ENCODE data around the gene OSTN.

Gene OSTN

GRCh38 chr3:191307341-191307740 is 108.3 kb downstream of the OSTN start:
- Histone ChIP-seq H3K18ac (ENCODE audit: low read depth in 1 of 2, low read length in 2 of 2) (no peak overlapping the region), H3K4ac (ENCODE audit: low read depth in 1 of 2, low read length in 2 of 2) (no peak overlapping the region), H4K91ac (ENCODE audit: low read length) (no peak overlapping the region), H3K36me3 (ENCODE audit: control insufficient read depth in 1 of 2, insufficient read depth in 2 of 2, low read depth in 1 of 2, low read length in 2 of 2) (no peaks in the 10 kb centered on the region), H2BK15ac (ENCODE audit: low read depth, poor library complexity, severe bottlenecking) (no peak overlapping the region), H3K9me3 (ENCODE audit: control insufficient read depth, low read length) (no peaks in the 10 kb centered on the region), H3K4me2 (ENCODE audit: low read length, poor library complexity, severe bottlenecking) (no peak overlapping the region), H3K23ac (ENCODE audit: low read length in 2 of 2) (no peak overlapping the region), H2BK120ac (ENCODE audit: low read depth, low read length) (no peak overlapping the region), H3K9ac (ENCODE audit: low read length) (no peak overlapping the region), H2AFZ (ENCODE audit: low read depth, low read length) (no peak overlapping the region), H4K8ac (ENCODE audit: low read length) (no peak overlapping the region), H3K79me1 (replicated peaks; ENCODE audit: low read length, poor library complexity, severe bottlenecking) (no peaks in the 10 kb centered on the region), H3K27ac (ENCODE audit: low read length, poor library complexity, severe bottlenecking) (no peak overlapping the region), H2AK5ac (ENCODE audit: low read length, severe bottlenecking) (no peak overlapping the region), H3K27me3 (ENCODE audit: control insufficient read depth in 1 of 2, insufficient read depth in 1 of 2, low read length in 2 of 2) (no peaks in the 10 kb centered on the region), H3K4me3 (ENCODE audit: insufficient read depth in 1 of 2, low read depth in 1 of 2, low read length in 2 of 2) (no peak overlapping the region), H2BK5ac (ENCODE audit: low read depth, low read length, poor library complexity, severe bottlenecking) (no peak overlapping the region), H3K4me1 (ENCODE audit: control insufficient read depth, insufficient read depth, low read depth, low read length) (no peaks in the 10 kb centered on the region), H2BK12ac (ENCODE audit: low read length in 2 of 2) (no peak overlapping the region), H3K14ac (ENCODE audit: low read length in 2 of 2) (no peak overlapping the region)
- WGBS, result 90% methylated on average over 4 of the region's 4 CpGs
- DNase-seq, result no peak

- no peak overlapping the region for H3K14ac ChIP-seq (ENCODE audit: low read length in 2 of 2)
- H2AFZ ChIP-seq (ENCODE audit: low read depth, low read length), result no peak overlapping the region
- DNase-seq, result no peak
- H3K4me1 ChIP-seq (ENCODE audit: control insufficient read depth, insufficient read depth, low read depth, low read length), result no peaks in the 10 kb centered on the region
- H3K23ac ChIP-seq (ENCODE audit: low read length in 2 of 2), result no peak overlapping the region
- no peaks in the 10 kb centered on the region for H3K9me3 ChIP-seq (ENCODE audit: control insufficient read depth, low read length)
- H3K27ac ChIP-seq (ENCODE audit: low read length, poor library complexity, severe bottlenecking), result no peak overlapping the region
- H3K4me3 ChIP-seq (ENCODE audit: insufficient read depth in 1 of 2, low read depth in 1 of 2, low read length in 2 of 2), result no peak overlapping the region
- H3K79me1 ChIP-seq (replicated peaks; ENCODE audit: low read length, poor library complexity, severe bottlenecking), result no peaks in the 10 kb centered on the region
- no peak overlapping the region for H4K91ac ChIP-seq (ENCODE audit: low read length)
- H3K36me3 ChIP-seq (ENCODE audit: control insufficient read depth in 1 of 2, insufficient read depth in 2 of 2, low read depth in 1 of 2, low read length in 2 of 2), result no peaks in the 10 kb centered on the region
- no peak overlapping the region for H3K9ac ChIP-seq (ENCODE audit: low read length)
- no peak overlapping the region for H2BK12ac ChIP-seq (ENCODE audit: low read length in 2 of 2)
- 95% methylated on average over 1 of the region's 2 CpGs for WGBS
- no peaks in the 10 kb centered on the region for H3K27me3 ChIP-seq (ENCODE audit: control insufficient read depth in 1 of 2, insufficient read depth in 1 of 2, low read length in 2 of 2)
- no peak overlapping the region for H2AK5ac ChIP-seq (ENCODE audit: low read length, severe bottlenecking)
- no peak overlapping the region for H2BK5ac ChIP-seq (ENCODE audit: low read depth, low read length, poor library complexity, severe bottlenecking)
- no peak overlapping the region for H4K8ac ChIP-seq (ENCODE audit: low read length)
- H3K4ac ChIP-seq (ENCODE audit: low read depth in 1 of 2, low read length in 2 of 2), result no peak overlapping the region
- H3K4me2 ChIP-seq (ENCODE audit: low read length, poor library complexity, severe bottlenecking), result no peak overlapping the region
- no peak overlapping the region for H2BK15ac ChIP-seq (ENCODE audit: low read depth, poor library complexity, severe bottlenecking)
- no peak overlapping the region for H2BK120ac ChIP-seq (ENCODE audit: low read depth, low read length)
- H3K18ac ChIP-seq (ENCODE audit: low read depth in 1 of 2, low read length in 2 of 2), result no peak overlapping the region
These were observed 114.3 kb downstream of the OSTN start for GRCh38 chr3:191313296-191313695.

GRCh38 chr3:191314109-191314728 is 115.2 kb downstream of the OSTN start:
- no peak for DNase-seq
- H3K36me3 ChIP-seq (ENCODE audit: control insufficient read depth in 1 of 2, insufficient read depth in 2 of 2, low read depth in 1 of 2, low read length in 2 of 2), result no peaks in the 10 kb centered on the region
- H3K9ac ChIP-seq (ENCODE audit: low read length), result no peak overlapping the region
- no peak overlapping the region for H3K23ac ChIP-seq (ENCODE audit: low read length in 2 of 2)
- H3K4me2 ChIP-seq (ENCODE audit: low read length, poor library complexity, severe bottlenecking), result no peak overlapping the region
- WGBS, result 71% methylated on average over 4 of the region's 5 CpGs
- no peak overlapping the region for H3K4ac ChIP-seq (ENCODE audit: low read depth in 1 of 2, low read length in 2 of 2)
- no peak overlapping the region for H2BK120ac ChIP-seq (ENCODE audit: low read depth, low read length)
- no peak overlapping the region for H4K91ac ChIP-seq (ENCODE audit: low read length)
- H3K4me3 ChIP-seq (ENCODE audit: insufficient read depth in 1 of 2, low read depth in 1 of 2, low read length in 2 of 2), result no peak overlapping the region
- H3K79me1 ChIP-seq (replicated peaks; ENCODE audit: low read length, poor library complexity, severe bottlenecking), result no peaks in the 10 kb centered on the region
- H4K8ac ChIP-seq (ENCODE audit: low read length), result no peak overlapping the region
- no peak overlapping the region for H3K14ac ChIP-seq (ENCODE audit: low read length in 2 of 2)
- no peak overlapping the region for H3K18ac ChIP-seq (ENCODE audit: low read depth in 1 of 2, low read length in 2 of 2)
- no peak overlapping the region for H2BK12ac ChIP-seq (ENCODE audit: low read length in 2 of 2)
- H2BK15ac ChIP-seq (ENCODE audit: low read depth, poor library complexity, severe bottlenecking), result no peak overlapping the region
- H2BK5ac ChIP-seq (ENCODE audit: low read depth, low read length, poor library complexity, severe bottlenecking), result no peak overlapping the region
- H3K4me1 ChIP-seq (ENCODE audit: control insufficient read depth, insufficient read depth, low read depth, low read length), result no peaks in the 10 kb centered on the region
- H2AFZ ChIP-seq (ENCODE audit: low read depth, low read length), result no peak overlapping the region
- no peaks in the 10 kb centered on the region for H3K9me3 ChIP-seq (ENCODE audit: control insufficient read depth, low read length)
- no peak overlapping the region for H2AK5ac ChIP-seq (ENCODE audit: low read length, severe bottlenecking)
- no peaks in the 10 kb centered on the region for H3K27me3 ChIP-seq (ENCODE audit: control insufficient read depth in 1 of 2, insufficient read depth in 1 of 2, low read length in 2 of 2)
- H3K27ac ChIP-seq (ENCODE audit: low read length, poor library complexity, severe bottlenecking), result no peak overlapping the region
